ENCODE data around the gene AGA.

AGA gene

GRCh38 chr4:177441803-177442622 lies at the start of gene AGA:
TSS of gene AGA (minus strand) at chr4:177442437. CDS start at chr4:177442375, 62 bp downstream.
- peak; percentile 94 for DNase-seq (ENCODE audit: low read depth)

- no peak for DNase-seq (ENCODE audit: low read depth)
These were observed 49.8 kb upstream of the AGA start for GRCh38 chr4:177492022-177492421.

- DNase-seq (ENCODE audit: low read depth): no peak
These were observed 48.5 kb upstream of the AGA start for GRCh38 chr4:177490769-177491168.

GRCh38 chr4:177489471-177490246 lies 47.4 kb upstream of the AGA start:
- no peak for DNase-seq (ENCODE audit: low read depth)

- DNase-seq (ENCODE audit: low read depth): no peak
These were observed 45.7 kb upstream of the AGA start for GRCh38 chr4:177487977-177488376.

GRCh38 chr4:177485528-177485927 lies 43.3 kb upstream of the AGA start:
- DNase-seq (ENCODE audit: low read depth): no peak

- DNase-seq (ENCODE audit: low read depth): no peak
These were observed 42.4 kb upstream of the AGA start for GRCh38 chr4:177484613-177485021.

GRCh38 chr4:177483760-177484159 lies 41.5 kb upstream of the AGA start:
- no peak for DNase-seq (ENCODE audit: low read depth)

- no peak for DNase-seq (ENCODE audit: low read depth)
These were observed 41.0 kb upstream of the AGA start for GRCh38 chr4:177483271-177483670.

GRCh38 chr4:177482367-177482766 lies 40.1 kb upstream of the AGA start:
- DNase-seq (ENCODE audit: low read depth): no peak

GRCh38 chr4:177480795-177481194 lies 38.6 kb upstream of the AGA start:
- DNase-seq (ENCODE audit: low read depth): no peak

GRCh38 chr4:177479063-177479462 lies 36.8 kb upstream of the AGA start:
- DNase-seq (ENCODE audit: low read depth): no peak

GRCh38 chr4:177478496-177478895 lies 36.3 kb upstream of the AGA start:
- no peak for DNase-seq (ENCODE audit: low read depth)

GRCh38 chr4:177473991-177474390 lies 31.8 kb upstream of the AGA start:
- no peak for DNase-seq (ENCODE audit: low read depth)

GRCh38 chr4:177464026-177464425 lies 21.8 kb upstream of the AGA start:
- no peak for DNase-seq (ENCODE audit: low read depth)

- no peak for DNase-seq (ENCODE audit: low read depth)
These were observed 19.4 kb upstream of the AGA start for GRCh38 chr4:177461606-177462005.

- DNase-seq (ENCODE audit: low read depth): no peak
These were observed 18.2 kb upstream of the AGA start for GRCh38 chr4:177460460-177460859.

GRCh38 chr4:177455561-177455970 lies 13.3 kb upstream of the AGA start:
- no peak for DNase-seq (ENCODE audit: low read depth)

GRCh38 chr4:177453116-177453515 lies 10.9 kb upstream of the AGA start:
- no peak for DNase-seq (ENCODE audit: low read depth)

- no peak for DNase-seq (ENCODE audit: low read depth)
These were observed 8.9 kb upstream of the AGA start for GRCh38 chr4:177451108-177451500.

- no peak for DNase-seq (ENCODE audit: low read depth)
These were observed 8.3 kb upstream of the AGA start for GRCh38 chr4:177450426-177451107.

GRCh38 chr4:177448850-177449249 lies 6.6 kb upstream of the AGA start:
- no peak for DNase-seq (ENCODE audit: low read depth)

Measured in activated T-helper 9 cell treated with anti-CD3 and anti-CD28 coated beads, Interleukin-2, amount 50 U/mL, for 16 hours (primary cell).